ENCODE data around the gene RNF180. TPM values are rescaled to one million over a fixed set of nuclear protein-coding genes. Genes with fewer than 3 reads are reported as not detected.
"Not testable (repeated sequence)": the region's sequence is repeated elsewhere in the genome, so short reads cannot be mapped to it uniquely, and the experiment has no call there.

RNF180 gene
- total RNA-seq, 1 donor from 2014 or later: 7.8 TPM

DNA sequence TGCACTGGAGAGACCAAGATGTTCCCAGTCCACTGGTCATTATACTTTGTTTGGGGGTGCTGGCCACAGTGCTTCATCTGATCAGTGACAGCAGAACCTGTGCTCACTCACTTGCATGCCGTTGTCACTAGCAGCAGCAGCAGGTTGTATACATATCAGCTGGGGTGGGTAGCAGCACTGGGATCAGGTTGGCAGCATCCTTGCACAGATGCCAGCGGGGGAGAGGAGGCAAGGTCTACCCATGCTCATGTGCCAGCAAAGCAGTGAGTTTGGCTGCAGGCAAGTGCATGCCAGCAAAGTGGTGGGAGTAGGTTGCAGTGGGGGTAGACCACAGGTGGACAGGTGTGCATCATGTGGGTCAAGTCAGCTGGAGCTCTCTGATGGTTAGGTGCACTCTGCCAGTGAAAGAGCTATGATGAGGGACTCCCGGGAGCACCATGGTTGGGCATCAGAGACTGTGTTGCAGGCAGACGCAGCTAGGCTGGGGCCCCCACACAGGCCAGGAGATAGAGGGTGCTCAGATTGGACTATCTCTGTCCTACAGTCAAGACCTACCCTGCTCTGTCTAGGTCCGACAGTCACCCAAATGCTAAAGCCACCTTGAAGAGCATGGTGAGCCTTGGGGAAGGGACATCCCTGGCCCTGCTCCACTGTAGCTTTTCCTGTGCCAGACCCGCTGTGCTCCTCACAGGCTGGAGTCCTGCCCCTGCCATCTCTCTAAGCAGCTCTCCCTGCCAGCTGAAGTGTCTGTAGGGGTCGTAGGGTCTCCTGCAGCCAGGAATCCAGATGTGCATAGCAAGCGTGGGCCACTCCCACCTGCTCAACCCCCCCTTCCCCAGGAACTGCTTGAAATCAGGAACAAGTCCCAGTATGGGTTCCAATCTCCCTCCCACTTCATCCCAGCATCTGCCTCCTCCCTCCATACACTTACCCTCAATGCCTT lies 119.8 kb downstream of the RNF180 start:
- no peak overlapping the region for H3K4me3 Mint-ChIP-seq (ENCODE audit: unreplicated experiment)
- TF ChIP-seq, protein P1, sequence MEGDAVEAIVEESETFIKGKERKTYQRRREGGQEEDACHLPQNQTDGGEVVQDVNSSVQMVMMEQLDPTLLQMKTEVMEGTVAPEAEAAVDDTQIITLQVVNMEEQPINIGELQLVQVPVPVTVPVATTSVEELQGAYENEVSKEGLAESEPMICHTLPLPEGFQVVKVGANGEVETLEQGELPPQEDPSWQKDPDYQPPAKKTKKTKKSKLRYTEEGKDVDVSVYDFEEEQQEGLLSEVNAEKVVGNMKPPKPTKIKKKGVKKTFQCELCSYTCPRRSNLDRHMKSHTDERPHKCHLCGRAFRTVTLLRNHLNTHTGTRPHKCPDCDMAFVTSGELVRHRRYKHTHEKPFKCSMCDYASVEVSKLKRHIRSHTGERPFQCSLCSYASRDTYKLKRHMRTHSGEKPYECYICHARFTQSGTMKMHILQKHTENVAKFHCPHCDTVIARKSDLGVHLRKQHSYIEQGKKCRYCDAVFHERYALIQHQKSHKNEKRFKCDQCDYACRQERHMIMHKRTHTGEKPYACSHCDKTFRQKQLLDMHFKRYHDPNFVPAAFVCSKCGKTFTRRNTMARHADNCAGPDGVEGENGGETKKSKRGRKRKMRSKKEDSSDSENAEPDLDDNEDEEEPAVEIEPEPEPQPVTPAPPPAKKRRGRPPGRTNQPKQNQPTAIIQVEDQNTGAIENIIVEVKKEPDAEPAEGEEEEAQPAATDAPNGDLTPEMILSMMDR (IDR thresholded peaks at IDR 0.05; ENCODE audit: unreplicated experiment): no peak
- H3K27me3 Mint-ChIP-seq (ENCODE audit: unreplicated experiment): peaks cover 1% of the 10 kb centered on the region
- H3K36me3 Mint-ChIP-seq (ENCODE audit: low read depth, unreplicated experiment): no peaks in the 10 kb centered on the region
- H3K27ac Mint-ChIP-seq (ENCODE audit: unreplicated experiment): no peak overlapping the region
- no peaks in the 10 kb centered on the region for H3K4me1 Mint-ChIP-seq (ENCODE audit: unreplicated experiment)
- DNase-seq (ENCODE audit: low spot score): no peak
- no peaks in the 10 kb centered on the region for H3K9me3 Mint-ChIP-seq (ENCODE audit: unreplicated experiment)

DNA sequence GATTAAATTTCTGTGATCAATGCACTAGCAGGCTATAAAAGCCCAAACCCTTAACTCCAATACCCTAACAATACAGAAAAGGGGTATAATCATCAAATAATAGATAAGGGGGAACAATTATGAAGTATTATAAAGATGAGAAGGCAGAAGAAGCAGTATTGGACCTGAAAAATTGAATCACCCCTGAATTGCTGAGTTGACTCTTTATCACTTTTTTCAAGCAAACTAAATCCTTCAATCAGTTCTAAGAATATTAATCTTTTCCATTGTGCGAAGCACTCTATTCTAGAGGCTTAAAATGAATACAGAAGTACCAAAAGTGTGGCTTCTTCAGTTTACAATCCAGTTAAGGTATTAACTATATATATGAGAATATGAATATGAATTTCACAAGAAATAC lies 120.7 kb downstream of the RNF180 start:
- H3K27ac Mint-ChIP-seq (ENCODE audit: unreplicated experiment): no peak overlapping the region
- peaks cover 1% of the 10 kb centered on the region for H3K27me3 Mint-ChIP-seq (ENCODE audit: unreplicated experiment)
- no peaks in the 10 kb centered on the region for H3K9me3 Mint-ChIP-seq (ENCODE audit: unreplicated experiment)
- H3K4me1 Mint-ChIP-seq (ENCODE audit: unreplicated experiment): no peaks in the 10 kb centered on the region
- no peak for DNase-seq (ENCODE audit: low spot score)
- H3K36me3 Mint-ChIP-seq (ENCODE audit: low read depth, unreplicated experiment): no peaks in the 10 kb centered on the region
- no peak overlapping the region for H3K4me3 Mint-ChIP-seq (ENCODE audit: unreplicated experiment)
- TF ChIP-seq, protein P1 (IDR thresholded peaks at IDR 0.05; ENCODE audit: unreplicated experiment): no peak

DNA sequence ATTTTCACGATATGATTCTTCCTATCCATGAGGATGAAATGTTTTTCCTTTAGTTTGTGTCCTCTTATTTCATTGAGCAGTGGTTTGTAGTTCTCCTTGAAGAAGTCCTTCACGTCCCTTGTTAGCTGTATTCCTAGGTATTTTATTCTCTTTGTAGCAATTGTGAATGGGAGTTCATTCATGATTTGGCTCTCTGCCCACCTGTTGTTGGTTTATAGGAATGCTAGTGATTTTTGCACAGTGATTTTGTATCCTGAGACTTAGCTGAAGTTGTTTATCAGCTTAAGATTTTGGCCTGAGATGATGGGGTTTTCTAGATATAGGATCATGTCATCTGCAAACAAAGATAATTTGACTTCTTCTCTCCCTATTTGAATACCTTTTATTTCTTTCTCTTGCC lies 122.9 kb downstream of the RNF180 start:
- H3K4me3 Mint-ChIP-seq (ENCODE audit: unreplicated experiment); DNase-seq (ENCODE audit: low spot score); H3K36me3 Mint-ChIP-seq (ENCODE audit: low read depth, unreplicated experiment); H3K27ac Mint-ChIP-seq (ENCODE audit: unreplicated experiment); H3K27me3 Mint-ChIP-seq (ENCODE audit: unreplicated experiment); H3K9me3 Mint-ChIP-seq (ENCODE audit: unreplicated experiment); H3K4me1 Mint-ChIP-seq (ENCODE audit: unreplicated experiment): not testable (repeated sequence)

DNA sequence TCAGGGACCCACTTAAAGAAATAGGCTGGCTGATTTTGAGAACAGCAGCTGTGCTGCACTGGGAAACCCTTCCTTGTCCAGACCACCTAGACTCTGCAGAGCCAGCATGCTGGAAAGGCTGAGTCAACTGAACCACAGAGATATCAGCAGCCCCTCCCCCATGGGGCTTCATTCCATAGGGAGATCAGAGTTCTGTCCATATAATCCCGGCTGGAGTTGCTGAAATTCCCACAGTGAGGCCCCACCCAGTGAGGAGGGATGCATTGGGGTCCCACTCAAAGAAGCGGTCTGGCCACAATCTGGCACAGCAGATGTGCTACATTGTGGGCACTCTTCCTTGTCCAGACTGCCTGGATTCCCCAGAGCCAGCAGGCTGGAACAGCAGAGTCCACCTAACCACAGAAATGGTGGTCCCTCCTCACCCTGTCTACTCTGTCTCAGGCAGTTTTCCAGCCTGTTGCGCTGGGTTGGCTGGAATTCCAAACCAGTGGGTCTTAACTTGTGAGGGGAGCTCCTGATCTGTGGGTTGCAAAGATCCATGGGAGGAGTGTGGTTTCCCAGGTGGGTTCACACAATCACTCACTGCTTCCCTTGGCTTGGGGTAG lies 127.1 kb downstream of the RNF180 start:
- Mint-ChIP-seq H3K4me1 (ENCODE audit: unreplicated experiment) (no peaks in the 10 kb centered on the region), H3K4me3 (ENCODE audit: unreplicated experiment) (no peak overlapping the region), H3K27ac (ENCODE audit: unreplicated experiment) (no peak overlapping the region), H3K27me3 (ENCODE audit: unreplicated experiment) (peaks cover 1% of the 10 kb centered on the region), H3K9me3 (ENCODE audit: unreplicated experiment) (no peaks in the 10 kb centered on the region), H3K36me3 (ENCODE audit: low read depth, unreplicated experiment) (no peaks in the 10 kb centered on the region)
- TF ChIP-seq, protein P1 (IDR thresholded peaks at IDR 0.05; ENCODE audit: unreplicated experiment): no peak
- DNase-seq (ENCODE audit: low spot score): no peak

DNA sequence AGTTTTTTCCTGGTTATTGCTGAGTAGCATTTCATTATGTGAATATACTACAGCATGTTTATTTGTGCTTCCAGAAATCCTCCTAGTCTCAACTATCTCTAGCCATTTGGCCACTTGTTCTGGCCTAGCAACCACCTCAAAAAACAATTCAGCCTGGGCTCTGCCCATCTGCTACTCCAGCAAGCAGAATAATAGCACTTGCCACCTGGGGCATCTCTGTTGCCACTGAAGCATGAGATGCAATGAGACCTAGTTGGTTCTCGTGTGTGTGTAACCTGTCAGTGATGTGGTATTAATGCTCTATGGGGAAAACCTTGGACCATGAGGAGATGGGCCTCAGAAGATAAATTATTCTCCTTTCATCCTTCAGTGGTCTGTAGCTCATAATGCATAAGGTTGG lies 129.5 kb downstream of the RNF180 start:
- H3K36me3 Mint-ChIP-seq (ENCODE audit: low read depth, unreplicated experiment): no peaks in the 10 kb centered on the region
- no peak for DNase-seq (ENCODE audit: low spot score)
- TF ChIP-seq, protein P1 (IDR thresholded peaks at IDR 0.05; ENCODE audit: unreplicated experiment): no peak
- H3K27me3 Mint-ChIP-seq (ENCODE audit: unreplicated experiment): peaks cover under 1% of the 10 kb centered on the region
- no peak overlapping the region for H3K4me3 Mint-ChIP-seq (ENCODE audit: unreplicated experiment)
- no peaks in the 10 kb centered on the region for H3K9me3 Mint-ChIP-seq (ENCODE audit: unreplicated experiment)
- no peaks in the 10 kb centered on the region for H3K4me1 Mint-ChIP-seq (ENCODE audit: unreplicated experiment)
- H3K27ac Mint-ChIP-seq (ENCODE audit: unreplicated experiment): no peak overlapping the region

Measured in endothelial cell (in vitro differentiated cells).